T follicular helper cell (primary cell): ENCODE measurements around the gene RNF207.

Experiments used
- DNase-seq: peaks from one replicate; pipeline ENCODE4 v3.0.0-alpha.2; 2020; ENCODE audit warnings: low read depth

Gene RNF207

GRCh38 chr1:6234502-6235295 lies 28.8 kb downstream of the RNF207 start:
- no peak for DNase-seq

- no peak for DNase-seq
Observed at GRCh38 chr1:6235296-6235677, 29.4 kb downstream of the RNF207 start.

- DNase-seq: no peak
Observed at GRCh38 chr1:6237093-6237492, 31.2 kb downstream of the RNF207 start.

GRCh38 chr1:6239213-6239752 lies 33.4 kb downstream of the RNF207 start:
- no peak for DNase-seq

- DNase-seq: no peak
Observed at GRCh38 chr1:6239950-6240768, 34.2 kb downstream of the RNF207 start.

GRCh38 chr1:6241107-6241886 lies 35.4 kb downstream of the RNF207 start:
- DNase-seq: no peak

- no peak for DNase-seq
Observed at GRCh38 chr1:6241887-6242740, 36.2 kb downstream of the RNF207 start.

GRCh38 chr1:6243053-6243834 lies 37.3 kb downstream of the RNF207 start:
- DNase-seq: no peak

GRCh38 chr1:6243993-6244392 lies 38.1 kb downstream of the RNF207 start, which contains the start of gene HES3:
Gene HES3, plus strand, starts transcription at chr1:6244179. Its CDS starts 187 bp downstream, at chr1:6244366.
- no peak for DNase-seq

- no peak for DNase-seq
Observed at GRCh38 chr1:6244401-6245049, 38.6 kb downstream of the RNF207 start.

- DNase-seq: peak; percentile 63
Observed at GRCh38 chr1:6245086-6245868, 39.4 kb downstream of the RNF207 start.

GRCh38 chr1:6245869-6246496 lies 40.1 kb downstream of the RNF207 start:
- no peak for DNase-seq

- peak; percentile 61 for DNase-seq
Observed at GRCh38 chr1:6246497-6247467, 40.9 kb downstream of the RNF207 start.

- no peak for DNase-seq
Observed at GRCh38 chr1:6247651-6248050, 41.7 kb downstream of the RNF207 start.

GRCh38 chr1:6248161-6248776 lies 42.4 kb downstream of the RNF207 start:
- DNase-seq: no peak

GRCh38 chr1:6248932-6249738 lies 43.2 kb downstream of the RNF207 start:
- DNase-seq: no peak
